ENCODE measurements around the gene SPATA45.

SPATA45 gene

GRCh38 chr1:212794561-212795014 lies 52.9 kb downstream of the SPATA45 start:
- Histone ChIP-seq H3K4me2 (ENCODE audit: low read length) (no peak overlapping the region), H3K9ac (ENCODE audit: low read depth, low read length) (no peak overlapping the region), H3K9me3 (replicated peaks; ENCODE audit: low read length) (no peaks in the 10 kb centered on the region), H3K27me3 (ENCODE audit: control insufficient read depth, insufficient read depth, low read length) (no peaks in the 10 kb centered on the region), H3K4me1 (ENCODE audit: control insufficient read depth, insufficient read depth, low read length) (peaks cover 13% of the 10 kb centered on the region), H3K4me3 (ENCODE audit: low read length) (no peak overlapping the region), H3K36me3 (ENCODE audit: insufficient read depth, low read length) (peaks cover 8% of the 10 kb centered on the region)

DNA sequence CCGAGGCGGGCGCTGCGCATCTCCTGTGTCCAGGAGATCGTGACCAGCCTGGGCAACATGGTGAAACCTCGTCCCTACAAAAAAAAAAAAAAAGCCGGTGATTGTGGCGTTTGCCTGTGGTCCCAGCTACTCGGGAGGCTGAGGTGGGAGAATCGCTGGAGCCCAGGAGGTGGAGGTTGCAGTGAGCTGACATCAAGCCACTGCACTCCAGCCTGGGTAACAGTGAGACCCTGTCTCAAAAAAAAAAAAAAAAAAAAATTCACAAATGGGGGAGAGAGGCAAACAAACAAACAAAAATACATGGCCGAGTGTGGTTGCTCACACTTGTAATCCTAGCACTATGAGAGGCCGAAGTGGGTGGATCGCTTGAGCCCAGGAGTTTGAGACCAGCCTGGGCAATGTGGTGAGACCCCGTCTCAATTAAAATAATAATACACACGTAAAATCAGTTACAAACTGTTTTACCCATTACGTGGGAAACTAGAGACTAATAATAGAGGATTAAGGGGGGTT lies 55.0 kb downstream of the SPATA45 start:
- Histone ChIP-seq H3K27me3 (ENCODE audit: control insufficient read depth, insufficient read depth, low read length) (no peaks in the 10 kb centered on the region), H3K4me2 (ENCODE audit: low read length) (peak overlapping the region; percentile 90), H3K9me3 (replicated peaks; ENCODE audit: low read length) (no peaks in the 10 kb centered on the region), H3K4me3 (ENCODE audit: low read length) (peak overlapping the region; percentile 100), H3K36me3 (ENCODE audit: insufficient read depth, low read length) (peaks cover 8% of the 10 kb centered on the region), H3K9ac (ENCODE audit: low read depth, low read length) (peak overlapping the region; percentile 99), H3K4me1 (ENCODE audit: control insufficient read depth, insufficient read depth, low read length) (peaks cover 8% of the 10 kb centered on the region)

DNA sequence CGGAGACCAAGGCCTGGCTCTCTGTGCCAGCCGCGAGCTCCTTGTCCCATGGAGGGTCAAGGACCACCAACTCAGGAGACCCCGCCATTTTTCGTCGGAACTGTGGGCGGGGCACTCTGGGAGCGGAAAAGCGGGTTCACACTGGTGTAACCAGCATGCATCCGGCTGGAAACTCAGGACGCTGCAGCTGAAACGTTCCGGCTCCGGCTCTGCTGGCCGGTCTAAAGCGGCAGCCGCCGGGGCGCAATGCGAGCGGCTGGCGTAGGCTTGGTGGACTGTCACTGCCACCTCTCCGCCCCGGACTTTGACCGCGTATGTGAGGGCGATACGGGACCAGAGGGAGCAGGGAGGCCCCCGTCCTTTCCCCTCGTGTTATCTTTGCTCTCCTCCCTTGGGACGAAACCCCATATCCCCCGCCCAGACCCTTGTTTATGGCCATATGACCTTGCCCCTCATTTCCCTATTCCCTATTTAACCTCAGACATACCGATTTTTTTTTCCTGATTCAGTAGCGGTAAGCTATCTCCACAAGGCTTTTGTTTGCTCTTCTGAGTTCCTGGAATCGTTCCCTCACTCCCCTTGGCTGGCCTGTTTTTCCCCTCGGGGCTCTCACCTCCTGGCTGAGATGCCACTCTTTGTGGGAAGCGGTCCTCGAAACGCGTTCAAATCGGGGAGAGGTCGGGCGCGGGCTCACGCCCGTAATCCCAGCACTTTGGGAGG lies 55.6 kb downstream of the SPATA45 start, which contains the start of the genes NSL1 and TATDN3:
Gene NSL1 (minus strand): TSS at position 102 of the 720 bp plus-strand sequence. CDS start 14 bp downstream, at position 88.
Gene TATDN3 (plus strand): TSS at position 219 of the 720 bp plus-strand sequence. CDS start 28 bp downstream, at position 247.
- H3K4me3 ChIP-seq (ENCODE audit: low read length): peak within 1 kb of the TSS; percentile 100
- H3K9me3 ChIP-seq (replicated peaks; ENCODE audit: low read length): no peaks in the 10 kb centered on the region
- peaks cover 4% of the 10 kb centered on the region for H3K36me3 ChIP-seq (ENCODE audit: insufficient read depth, low read length)
- H3K4me1 ChIP-seq (ENCODE audit: control insufficient read depth, insufficient read depth, low read length): peaks cover 5% of the 10 kb centered on the region
- H3K9ac ChIP-seq (ENCODE audit: low read depth, low read length): peak within 1 kb of the TSS; percentile 99
- H3K4me2 ChIP-seq (ENCODE audit: low read length): peak within 1 kb of the TSS; percentile 90
- no peaks in the 10 kb centered on the region for H3K27me3 ChIP-seq (ENCODE audit: control insufficient read depth, insufficient read depth, low read length)

DNA sequence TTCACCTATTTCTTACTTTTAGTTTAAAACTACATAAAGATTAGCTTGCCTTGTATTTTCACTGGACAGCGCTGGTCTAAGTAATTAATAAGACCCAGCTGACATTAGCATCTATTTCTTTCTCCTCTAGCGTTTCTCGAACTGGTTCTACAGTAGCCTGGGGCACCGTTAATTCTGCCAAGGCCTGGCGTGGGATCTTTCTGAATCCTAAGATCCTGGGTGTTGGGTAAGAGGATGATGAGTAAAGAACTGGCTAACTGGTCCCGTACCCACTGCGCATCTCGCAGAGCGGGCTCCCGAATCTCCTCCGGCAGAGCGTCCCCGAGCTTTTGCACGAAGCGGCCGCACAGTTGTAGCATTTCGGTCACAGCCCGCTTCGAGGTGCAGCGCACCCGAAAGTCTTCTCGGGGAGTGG lies 56.2 kb downstream of the SPATA45 start:
- H3K36me3 ChIP-seq (ENCODE audit: insufficient read depth, low read length): peaks cover 10% of the 10 kb centered on the region
- H3K4me2 ChIP-seq (ENCODE audit: low read length): peak overlapping the region; percentile 90
- H3K9me3 ChIP-seq (replicated peaks; ENCODE audit: low read length): no peaks in the 10 kb centered on the region
- peak overlapping the region; percentile 100 for H3K4me3 ChIP-seq (ENCODE audit: low read length)
- H3K27me3 ChIP-seq (ENCODE audit: control insufficient read depth, insufficient read depth, low read length): no peaks in the 10 kb centered on the region
- H3K4me1 ChIP-seq (ENCODE audit: control insufficient read depth, insufficient read depth, low read length): peaks cover 5% of the 10 kb centered on the region
- H3K9ac ChIP-seq (ENCODE audit: low read depth, low read length): peak overlapping the region; percentile 99

DNA sequence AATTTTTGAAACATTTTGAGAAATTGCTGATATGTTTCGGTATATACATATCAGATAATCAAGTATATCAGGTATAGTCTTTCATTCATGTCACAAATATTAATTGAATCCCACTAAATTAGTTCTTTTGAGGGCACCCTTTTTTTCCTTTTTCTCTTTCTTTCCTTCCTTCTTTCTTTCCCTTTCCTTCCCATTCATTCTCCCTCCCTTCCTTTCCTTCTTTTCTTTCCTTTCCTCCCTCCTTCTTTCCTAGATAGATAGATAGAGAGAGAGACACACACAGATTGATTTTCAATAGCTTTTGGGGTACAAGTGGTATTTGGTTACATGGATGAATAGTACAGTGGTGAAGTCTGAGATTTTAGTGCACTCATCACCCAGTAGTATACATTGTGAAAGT lies 61.6 kb downstream of the SPATA45 start:
- no peak overlapping the region for H3K4me3 ChIP-seq (ENCODE audit: low read length)
- H3K9ac ChIP-seq (ENCODE audit: low read depth, low read length): no peak overlapping the region
- peaks cover 8% of the 10 kb centered on the region for H3K4me1 ChIP-seq (ENCODE audit: control insufficient read depth, insufficient read depth, low read length)
- H3K36me3 ChIP-seq (ENCODE audit: insufficient read depth, low read length): peaks cover 30% of the 10 kb centered on the region
- H3K27me3 ChIP-seq (ENCODE audit: control insufficient read depth, insufficient read depth, low read length): no peaks in the 10 kb centered on the region
- H3K4me2 ChIP-seq (ENCODE audit: low read length): no peak overlapping the region
- H3K9me3 ChIP-seq (replicated peaks; ENCODE audit: low read length): no peaks in the 10 kb centered on the region

DNA sequence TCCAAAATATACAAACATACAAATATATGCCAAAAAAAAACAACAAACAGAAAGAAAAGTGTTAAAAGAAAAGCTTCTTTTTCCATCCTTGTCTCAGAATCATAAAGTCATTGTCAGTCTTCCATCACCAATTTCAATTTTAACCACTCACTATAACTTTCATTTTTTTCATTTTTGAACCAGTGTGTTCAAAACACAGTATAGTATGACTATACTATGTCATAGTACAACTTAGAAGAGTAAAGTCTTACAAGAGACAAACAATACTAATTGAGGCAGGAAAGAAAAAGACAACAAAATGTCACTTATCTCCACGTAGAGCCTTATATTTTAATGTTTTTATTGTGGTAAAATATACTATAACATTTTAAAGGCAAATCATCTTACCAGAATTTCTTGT lies 63.5 kb downstream of the SPATA45 start:
- Histone ChIP-seq H3K36me3 (ENCODE audit: insufficient read depth, low read length) (peaks cover 30% of the 10 kb centered on the region), H3K4me2 (ENCODE audit: low read length) (no peak overlapping the region)

GRCh38 chr1:212782422-212783154 lies 64.9 kb downstream of the SPATA45 start:
- Histone ChIP-seq H3K9ac (ENCODE audit: low read depth, low read length) (no peak overlapping the region), H3K9me3 (replicated peaks; ENCODE audit: low read length) (no peaks in the 10 kb centered on the region), H3K27me3 (ENCODE audit: control insufficient read depth, insufficient read depth, low read length) (no peaks in the 10 kb centered on the region), H3K36me3 (ENCODE audit: insufficient read depth, low read length) (peaks cover 30% of the 10 kb centered on the region), H3K4me3 (ENCODE audit: low read length) (no peak overlapping the region), H3K4me1 (ENCODE audit: control insufficient read depth, insufficient read depth, low read length) (peaks cover 8% of the 10 kb centered on the region), H3K4me2 (ENCODE audit: low read length) (peak overlapping the region; percentile 26)

More for the DNA sequence above, 63.5 kb downstream of the SPATA45 start:
- Histone ChIP-seq H3K4me1 (ENCODE audit: control insufficient read depth, insufficient read depth, low read length) (peaks cover 8% of the 10 kb centered on the region), H3K9me3 (replicated peaks; ENCODE audit: low read length) (no peaks in the 10 kb centered on the region), H3K9ac (ENCODE audit: low read depth, low read length) (no peak overlapping the region), H3K27me3 (ENCODE audit: control insufficient read depth, insufficient read depth, low read length) (no peaks in the 10 kb centered on the region), H3K4me3 (ENCODE audit: low read length) (no peak overlapping the region)

DNA sequence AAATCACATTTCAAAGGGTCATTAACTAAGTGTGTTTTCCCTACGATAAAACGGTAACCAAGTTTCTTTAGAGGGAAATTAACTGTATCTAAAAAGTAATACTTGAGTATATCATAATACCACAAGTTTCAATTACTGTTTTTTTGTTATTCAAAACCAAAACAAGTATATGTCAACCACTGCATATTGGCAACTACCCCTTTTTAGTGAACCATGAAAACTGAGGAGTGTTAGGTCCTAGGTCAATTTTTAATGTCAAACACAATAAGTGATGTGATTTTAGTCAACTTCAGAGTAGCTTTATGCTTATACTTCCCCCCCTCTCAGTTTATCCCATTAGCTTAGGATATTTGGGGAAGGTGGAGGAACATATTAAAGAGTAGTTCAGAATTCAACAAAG lies 66.2 kb downstream of the SPATA45 start:
- H3K9ac ChIP-seq (ENCODE audit: low read depth, low read length): no peak overlapping the region
- H3K4me3 ChIP-seq (ENCODE audit: low read length): no peak overlapping the region
- peaks cover 22% of the 10 kb centered on the region for H3K36me3 ChIP-seq (ENCODE audit: insufficient read depth, low read length)
- no peaks in the 10 kb centered on the region for H3K9me3 ChIP-seq (replicated peaks; ENCODE audit: low read length)
- H3K4me1 ChIP-seq (ENCODE audit: control insufficient read depth, insufficient read depth, low read length): peaks cover 8% of the 10 kb centered on the region
- no peaks in the 10 kb centered on the region for H3K27me3 ChIP-seq (ENCODE audit: control insufficient read depth, insufficient read depth, low read length)
- no peak overlapping the region for H3K4me2 ChIP-seq (ENCODE audit: low read length)

DNA sequence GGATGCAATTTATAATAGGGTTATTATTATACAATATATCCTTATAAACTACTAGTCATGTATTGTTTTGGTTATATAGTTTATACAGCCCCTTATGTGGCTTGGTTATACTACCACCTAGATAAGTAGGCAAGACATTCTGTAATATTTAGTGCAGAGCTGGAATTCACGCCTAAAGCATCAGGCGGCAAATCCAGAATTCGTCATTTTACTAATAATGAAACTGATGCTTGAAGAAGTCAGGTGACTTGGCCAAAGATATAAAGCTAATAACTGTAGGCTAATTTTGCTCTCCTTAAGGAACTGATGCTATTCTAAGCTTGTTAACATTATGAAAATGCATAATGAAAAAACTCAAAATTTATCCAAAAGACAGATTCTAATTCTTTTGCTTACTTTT lies 66.7 kb downstream of the SPATA45 start:
- Histone ChIP-seq H3K9ac (ENCODE audit: low read depth, low read length) (no peak overlapping the region), H3K4me3 (ENCODE audit: low read length) (no peak overlapping the region), H3K9me3 (replicated peaks; ENCODE audit: low read length) (no peaks in the 10 kb centered on the region), H3K4me2 (ENCODE audit: low read length) (no peak overlapping the region), H3K36me3 (ENCODE audit: insufficient read depth, low read length) (peaks cover 22% of the 10 kb centered on the region), H3K27me3 (ENCODE audit: control insufficient read depth, insufficient read depth, low read length) (no peaks in the 10 kb centered on the region), H3K4me1 (ENCODE audit: control insufficient read depth, insufficient read depth, low read length) (peaks cover 8% of the 10 kb centered on the region)
